ENCODE data around the gene ANP32A.

ANP32A gene

GRCh38 chr15:68795298-68795848 lies 25.3 kb downstream of the ANP32A start:
- H3K27ac ChIP-seq = no peak overlapping the region
- no peak for TF ChIP-seq CTCF (conservative IDR thresholded peaks at IDR 0.05)

GRCh38 chr15:68794863-68795262 lies 25.8 kb downstream of the ANP32A start:
- H3K27ac ChIP-seq = no peak overlapping the region
- no peak for TF ChIP-seq CTCF (conservative IDR thresholded peaks at IDR 0.05)

- H3K27ac ChIP-seq = no peak overlapping the region
- TF ChIP-seq CTCF (conservative IDR thresholded peaks at IDR 0.05) = no peak
Observed at GRCh38 chr15:68794307-68794706, 26.4 kb downstream of the ANP32A start.

GRCh38 chr15:68793776-68794175 lies 26.9 kb downstream of the ANP32A start:
- no peak for TF ChIP-seq CTCF (conservative IDR thresholded peaks at IDR 0.05)
- no peak overlapping the region for H3K27ac ChIP-seq

- no peak overlapping the region for H3K27ac ChIP-seq
- no peak for TF ChIP-seq CTCF (conservative IDR thresholded peaks at IDR 0.05)
Observed at GRCh38 chr15:68792901-68793766, 27.6 kb downstream of the ANP32A start.

- peak overlapping the region; percentile 63 for H3K27ac ChIP-seq
- TF ChIP-seq CTCF (conservative IDR thresholded peaks at IDR 0.05) = no peak
Observed at GRCh38 chr15:68791431-68792283, 29.0 kb downstream of the ANP32A start.

- TF ChIP-seq CTCF (conservative IDR thresholded peaks at IDR 0.05) = no peak
- peak overlapping the region; percentile 63 for H3K27ac ChIP-seq
Observed at GRCh38 chr15:68790910-68791309, 29.8 kb downstream of the ANP32A start.
